Naive B cell (primary cell): ENCODE data around the gene SCN1B. TPM values are rescaled to one million over a fixed set of nuclear protein-coding genes. Genes with fewer than 3 reads are reported as not detected.
"Not testable (repeated sequence)": the region's sequence is repeated elsewhere in the genome, so short reads cannot be mapped to it uniquely, and the experiment has no call there.

Experiments
- ATAC-seq, 2 donors: fragments of 150-1000 bp; cut with Tn5 transposase; 2 replicates each; pipeline ENCODE4 v1.10.0; 2021; ENCODE audit warnings: low read depth in 2 of 2, mild to moderate bottlenecking in 2 of 2, moderate library complexity in 2 of 2
- DNase-seq: peaks from one replicate; pipeline ENCODE4 v3.0.0; 2022
- H3K27ac Mint-ChIP-seq, 6 donors: one replicate each; pipeline ENCODE4 v1.8.0; 2020 to 2022; ENCODE audit warnings: mild to moderate bottlenecking in 6 of 6, mixed read lengths in 6 of 6, moderate library complexity in 5 of 6, inconsistent platforms in 2 of 6
- H3K27me3 Mint-ChIP-seq, 3 donors: one replicate each; pipeline ENCODE4 v1.8.0; 2021 to 2022; ENCODE audit warnings: mixed read lengths in 3 of 3, mild to moderate bottlenecking in 1 of 3
- H3K36me3 Mint-ChIP-seq, 2 donors: one replicate each; pipeline ENCODE4 v1.8.0; 2020 to 2022; ENCODE audit warnings: mixed read lengths in 2 of 2, inconsistent platforms in 1 of 2, mild to moderate bottlenecking in 1 of 2
- H3K4me1 Mint-ChIP-seq, 3 donors: one replicate each; pipeline ENCODE4 v1.8.0; 2020 to 2022; ENCODE audit warnings: mixed read lengths in 3 of 3, inconsistent platforms in 1 of 3, mild to moderate bottlenecking in 1 of 3, moderate library complexity in 1 of 3
- H3K4me3 Mint-ChIP-seq, 8 donors: one replicate each; pipeline ENCODE4 v1.8.0; 2020 to 2022; ENCODE audit warnings: mild to moderate bottlenecking in 8 of 8, mixed read lengths in 8 of 8, moderate library complexity in 8 of 8, inconsistent platforms in 2 of 8
- H3K9me3 Mint-ChIP-seq, 7 donors: one replicate each; pipeline ENCODE4 v1.8.0; 2020 to 2022; ENCODE audit warnings: mixed read lengths in 7 of 7, mild to moderate bottlenecking in 5 of 7, inconsistent platforms in 2 of 7, moderate library complexity in 1 of 7
- polyA plus RNA-seq, 6 donors: library from polyadenylated mRNA; unstranded; fragments of 300-500 nt; fragmentation: Illumina TruSeq; gene quantifications; one replicate each; pipeline ENCODE4 v1.2.3, GENCODE V29; 2021; ENCODE audit warnings: low read depth in 6 of 6

SCN1B gene
- polyA plus RNA-seq: under 1 TPM in 4 of 6 donors, not detected in 2; 0.06 to 0.36 (median 0.28) TPM

GRCh38 chr19:35030257-35031071 lies at the start of gene SCN1B:
Gene SCN1B (plus strand): TSS chr19:35030470. CDS start chr19:35030821, 351 bp downstream.
- Mint-ChIP-seq H3K9me3 (peaks cover 0 to 2% (median 0%) of the 10 kb centered on the region in 7 donors), H3K27ac (peak within 1 kb of the TSS in 1 of 6 donors; percentile 37), H3K27me3 (peaks cover 16 to 44% (median 36%) of the 10 kb centered on the region in 3 donors), H3K36me3 (peaks cover 5 to 15% of the 10 kb centered on the region in 2 donors), H3K4me3 (peak within 1 kb of the TSS; percentile 31 to 87 (median 74)), H3K4me1 (peaks cover 8 to 18% (median 12%) of the 10 kb centered on the region in 3 donors)
- DNase-seq: no peak
- ATAC-seq: peak; percentile 70

- no peak for ATAC-seq
- H3K27ac Mint-ChIP-seq: no peak overlapping the region
- H3K27me3 Mint-ChIP-seq: peaks cover 8 to 16% (median 14%) of the 10 kb centered on the region in 3 donors
- no peaks in the 10 kb centered on the region for H3K36me3 Mint-ChIP-seq
- H3K4me3 Mint-ChIP-seq: no peak overlapping the region
- H3K4me1 Mint-ChIP-seq: peaks cover 4 to 12% (median 5%) of the 10 kb centered on the region in 3 donors
- no peak for DNase-seq
- peaks cover 0 to 3% (median 0%) of the 10 kb centered on the region in 7 donors for H3K9me3 Mint-ChIP-seq
These were observed 48.0 kb upstream of the SCN1B start for GRCh38 chr19:34982275-34982674.

- Mint-ChIP-seq H3K27ac (no peak overlapping the region), H3K4me1 (peaks cover 4 to 12% (median 5%) of the 10 kb centered on the region in 3 donors), H3K9me3 (peaks cover 0 to 3% (median 0%) of the 10 kb centered on the region in 7 donors), H3K36me3 (no peaks in the 10 kb centered on the region), H3K27me3 (peaks cover 8 to 16% (median 14%) of the 10 kb centered on the region in 3 donors), H3K4me3 (no peak overlapping the region)
- DNase-seq: no peak
- ATAC-seq: peak; percentile 52 to 55
These were observed 46.5 kb upstream of the SCN1B start for GRCh38 chr19:34983786-34984185.

- Mint-ChIP-seq H3K36me3 (no peaks in the 10 kb centered on the region), H3K27ac (peak overlapping the region in 1 of 6 donors; percentile 54), H3K4me3 (no peak overlapping the region), H3K9me3 (peaks cover 0 to 3% (median 0%) of the 10 kb centered on the region in 7 donors), H3K4me1 (peaks cover 4 to 12% (median 5%) of the 10 kb centered on the region in 3 donors), H3K27me3 (peaks cover 8 to 12% (median 8%) of the 10 kb centered on the region in 3 donors)
- no peak for ATAC-seq
- no peak for DNase-seq
These were observed 46.0 kb upstream of the SCN1B start for GRCh38 chr19:34984287-34984686.

- Mint-ChIP-seq H3K27me3 (peaks cover 0 to 5% (median 0%) of the 10 kb centered on the region in 3 donors), H3K27ac (peak overlapping the region in 3 of 6 donors; percentile 2 to 29 (median 27)), H3K9me3 (peaks cover 0 to 3% (median 0%) of the 10 kb centered on the region in 7 donors), H3K4me1 (peaks cover 4 to 12% (median 5%) of the 10 kb centered on the region in 3 donors), H3K4me3 (no peak overlapping the region), H3K36me3 (no peaks in the 10 kb centered on the region)
- no peak for DNase-seq
- no peak for ATAC-seq
These were observed 44.8 kb upstream of the SCN1B start for GRCh38 chr19:34985249-34986022.

GRCh38 chr19:34988119-34988518 lies 42.2 kb upstream of the SCN1B start:
- Mint-ChIP-seq H3K4me3 (no peak overlapping the region), H3K4me1 (peaks cover 4 to 12% (median 5%) of the 10 kb centered on the region in 3 donors), H3K27ac (no peak overlapping the region), H3K36me3 (no peaks in the 10 kb centered on the region), H3K9me3 (peaks cover 0 to 3% (median 0%) of the 10 kb centered on the region in 7 donors), H3K27me3 (peaks cover 0 to 5% (median 0%) of the 10 kb centered on the region in 3 donors)
- ATAC-seq: no peak
- no peak for DNase-seq

- H3K36me3 Mint-ChIP-seq: no peaks in the 10 kb centered on the region
- DNase-seq: no peak
- H3K4me3 Mint-ChIP-seq: no peak overlapping the region
- peaks cover 0 to 1% (median 0%) of the 10 kb centered on the region in 7 donors for H3K9me3 Mint-ChIP-seq
- peaks cover 4 to 9% (median 5%) of the 10 kb centered on the region in 3 donors for H3K4me1 Mint-ChIP-seq
- peaks cover 0 to under 1% (median 0%) of the 10 kb centered on the region in 3 donors for H3K27me3 Mint-ChIP-seq
- H3K27ac Mint-ChIP-seq: no peak overlapping the region
- no peak for ATAC-seq
These were observed 41.0 kb upstream of the SCN1B start for GRCh38 chr19:34989298-34989697.

- H3K36me3 Mint-ChIP-seq: no peaks in the 10 kb centered on the region
- no peaks in the 10 kb centered on the region for H3K27me3 Mint-ChIP-seq
- H3K4me1 Mint-ChIP-seq: peaks cover under 1 to 3% (median 2%) of the 10 kb centered on the region in 3 donors
- DNase-seq (no peak), ATAC-seq (no peak)
- peak overlapping the region in 1 of 6 donors; percentile 10 for H3K27ac Mint-ChIP-seq
- peaks cover 0 to 1% (median 0%) of the 10 kb centered on the region in 7 donors for H3K9me3 Mint-ChIP-seq
- no peak overlapping the region for H3K4me3 Mint-ChIP-seq
These were observed 39.6 kb upstream of the SCN1B start for GRCh38 chr19:34990578-34991192.

- H3K4me1 Mint-ChIP-seq: peaks cover 0 to under 1% (median 0%) of the 10 kb centered on the region in 3 donors
These were observed 38.5 kb upstream of the SCN1B start for GRCh38 chr19:34991542-34992333.

GRCh38 chr19:34992582-34992981 lies 37.7 kb upstream of the SCN1B start:
- H3K9me3 Mint-ChIP-seq, H3K4me1 Mint-ChIP-seq, H3K27ac Mint-ChIP-seq, ATAC-seq, H3K4me3 Mint-ChIP-seq, DNase-seq, H3K27me3 Mint-ChIP-seq, H3K36me3 Mint-ChIP-seq: not testable (repeated sequence)

More at GRCh38 chr19:34991542-34992333, 38.5 kb upstream of the SCN1B start:
- no peaks in the 10 kb centered on the region for H3K36me3 Mint-ChIP-seq
- H3K27me3 Mint-ChIP-seq: no peaks in the 10 kb centered on the region
- DNase-seq (no peak), ATAC-seq (no peak)
- H3K9me3 Mint-ChIP-seq: peaks cover 0 to 1% (median 0%) of the 10 kb centered on the region in 7 donors
- H3K27ac Mint-ChIP-seq: peak overlapping the region in 1 of 6 donors; percentile 8
- peak overlapping the region in 1 of 8 donors; percentile 37 for H3K4me3 Mint-ChIP-seq

- Mint-ChIP-seq H3K9me3 (peaks cover 0 to 1% (median 0%) of the 10 kb centered on the region in 7 donors), H3K27me3 (no peaks in the 10 kb centered on the region), H3K4me3 (no peak overlapping the region), H3K36me3 (no peaks in the 10 kb centered on the region), H3K4me1 (peaks cover 18 to 26% (median 25%) of the 10 kb centered on the region in 3 donors), H3K27ac (no peak overlapping the region)
- DNase-seq (no peak), ATAC-seq (no peak)
These were observed 36.0 kb upstream of the SCN1B start for GRCh38 chr19:34994286-34994642.
